ENCODE data around the gene SLC5A10.
"Not testable (repeated sequence)": the region's sequence is repeated elsewhere in the genome, so short reads cannot be mapped to it uniquely, and the experiment has no call there.

The SLC5A10 gene

DNA sequence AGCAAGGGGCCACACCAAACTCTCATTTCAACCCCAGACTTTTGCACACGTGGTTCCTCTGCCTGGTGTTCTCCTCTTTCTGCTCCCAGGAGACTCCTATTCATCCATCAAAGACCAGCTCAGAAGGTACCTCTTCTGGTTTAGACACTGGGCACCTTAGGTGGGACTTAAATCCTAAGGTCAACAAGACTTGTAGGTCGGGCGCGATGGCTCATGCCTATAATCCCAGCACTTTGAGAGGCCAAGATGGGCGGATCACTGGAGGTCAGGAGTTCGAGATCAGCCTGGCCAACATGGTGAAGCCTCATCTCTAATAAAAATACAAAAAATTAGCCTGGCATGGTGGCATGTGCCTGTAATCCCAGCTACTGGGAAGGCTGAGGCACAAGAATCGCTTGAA, 95.5 kb downstream of the SLC5A10 start:
- not testable (repeated sequence) for DNase-seq

DNA sequence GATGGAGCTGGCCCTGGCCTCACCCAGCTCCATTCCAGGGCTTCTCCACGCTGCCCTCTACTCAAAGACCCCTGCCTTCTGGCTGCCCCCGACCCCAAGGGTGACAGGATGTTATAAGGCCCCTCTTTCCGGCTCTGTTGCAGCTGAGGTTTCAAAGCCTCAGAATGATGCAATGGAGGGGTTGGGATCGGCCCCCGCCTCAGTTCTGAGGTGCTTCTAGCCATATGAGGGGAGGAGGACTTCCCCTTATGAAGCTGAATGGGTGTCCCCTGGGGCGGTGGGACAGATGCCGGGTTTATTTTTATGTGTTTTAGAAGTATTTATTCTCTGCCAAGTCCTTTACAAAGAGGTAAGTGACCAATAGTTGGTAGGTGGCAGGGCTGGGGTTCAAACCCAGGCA, 96.9 kb downstream of the SLC5A10 start:
- DNase-seq = not testable (repeated sequence)

DNA sequence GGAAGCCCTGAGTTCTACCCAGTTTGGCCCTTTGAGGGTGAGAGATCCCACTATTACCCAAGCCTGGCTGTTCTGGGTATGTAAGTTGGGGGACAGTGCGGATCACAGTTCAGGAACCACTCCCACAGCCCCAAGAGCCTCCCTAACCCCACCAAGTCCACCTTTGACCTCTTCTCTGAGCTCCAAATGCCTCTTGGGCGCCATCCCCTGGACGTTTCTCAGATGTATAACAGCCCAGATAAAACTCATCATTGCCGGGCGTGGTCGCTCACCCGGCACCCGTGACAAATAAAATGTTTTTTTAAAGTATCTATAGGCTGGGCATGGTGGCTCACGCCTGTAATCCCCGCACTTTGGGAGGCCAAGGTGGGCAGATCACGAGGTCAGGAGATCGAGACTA, 103.5 kb downstream of the SLC5A10 start:
- not testable (repeated sequence) for DNase-seq

DNA sequence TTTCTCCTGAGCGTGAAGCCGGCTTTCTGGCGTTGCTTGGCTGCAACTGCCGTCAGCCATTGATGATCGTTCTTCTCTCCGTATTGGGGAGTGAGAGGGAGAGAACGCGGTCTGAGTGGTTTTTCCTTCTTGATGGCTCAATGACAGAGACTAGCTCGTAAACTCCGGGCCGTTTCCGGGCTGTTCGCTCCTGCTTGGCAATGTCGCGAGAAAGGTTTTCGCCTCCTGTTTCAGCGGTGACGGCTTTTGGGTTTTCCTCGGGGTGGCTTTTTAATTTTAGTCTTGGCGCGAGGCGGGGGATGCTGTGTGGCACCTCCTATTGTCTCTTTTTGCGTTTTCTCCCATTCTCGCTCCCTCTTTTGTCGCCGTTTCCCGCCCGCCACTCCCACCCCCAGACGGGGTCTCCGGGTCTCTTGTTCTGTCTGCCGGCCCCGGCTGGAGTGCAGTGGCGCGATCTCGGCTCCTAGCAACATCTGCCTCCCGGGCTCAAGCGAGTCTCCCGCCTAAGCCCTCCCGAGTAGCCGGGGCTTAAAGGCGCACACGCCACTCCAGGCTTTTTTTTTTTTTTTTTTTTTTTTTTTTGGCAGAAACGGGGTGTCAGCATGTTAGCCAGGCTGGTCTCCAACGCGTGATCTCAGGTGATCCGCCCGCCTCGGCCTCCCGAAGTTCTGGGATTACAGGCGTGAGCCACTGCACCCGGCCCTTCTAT, 110.2 kb downstream of the SLC5A10 start:
- not testable (repeated sequence) for DNase-seq

DNA sequence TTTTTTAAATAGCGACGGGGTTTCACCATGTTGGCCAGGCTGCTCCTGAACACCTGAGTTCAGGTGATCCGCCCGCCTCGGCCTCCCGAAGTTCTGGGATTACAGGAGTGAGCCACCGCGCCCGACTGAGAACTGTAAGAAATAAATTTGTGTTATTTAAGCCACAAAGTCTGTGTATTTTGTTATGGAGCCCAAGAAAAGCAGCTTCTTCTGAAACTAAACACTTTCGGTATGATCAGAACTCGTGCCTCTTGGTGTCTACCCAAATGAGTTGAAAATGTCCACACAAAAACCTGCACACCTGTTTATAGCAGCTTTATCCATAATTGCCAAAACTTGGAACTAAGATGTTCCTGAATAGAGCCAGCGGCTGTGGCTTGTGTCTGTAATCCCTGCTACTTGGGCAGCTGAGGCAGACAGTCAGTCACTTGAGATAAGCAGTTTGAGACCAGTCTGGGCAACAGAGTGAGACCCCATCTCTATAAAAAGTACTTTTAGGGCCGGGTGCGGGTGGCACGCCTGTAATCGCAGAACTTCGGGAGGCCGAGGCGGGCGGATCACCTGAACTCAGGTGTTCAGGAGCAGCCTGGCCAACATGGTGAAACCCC, 110.9 kb downstream of the SLC5A10 start:
- not testable (repeated sequence) for DNase-seq

DNA sequence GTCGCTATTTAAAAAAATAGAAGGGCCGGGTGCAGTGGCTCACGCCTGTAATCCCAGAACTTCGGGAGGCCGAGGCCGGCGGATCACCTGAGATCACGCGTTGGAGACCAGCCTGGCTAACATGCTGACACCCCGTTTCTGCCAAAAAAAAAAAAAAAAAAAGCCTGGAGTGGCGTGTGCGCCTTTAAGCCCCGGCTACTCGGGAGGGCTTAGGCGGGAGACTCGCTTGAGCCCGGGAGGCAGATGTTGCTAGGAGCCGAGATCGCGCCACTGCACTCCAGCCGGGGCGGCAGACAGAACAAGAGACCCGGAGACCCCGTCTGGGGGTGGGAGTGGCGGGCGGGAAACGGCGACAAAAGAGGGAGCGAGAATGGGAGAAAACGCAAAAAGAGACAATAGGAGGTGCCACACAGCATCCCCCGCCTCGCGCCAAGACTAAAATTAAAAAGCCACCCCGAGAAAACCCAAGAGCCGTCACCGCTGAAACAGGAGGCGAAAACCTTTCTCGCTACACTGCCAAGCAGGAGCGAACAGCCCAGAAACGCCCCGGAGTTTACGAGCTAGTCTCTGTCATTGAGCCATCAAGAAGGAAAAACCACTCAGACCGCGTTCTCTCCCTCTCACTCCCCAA, 111.5 kb downstream of the SLC5A10 start:
- not testable (repeated sequence) for DNase-seq

DNA sequence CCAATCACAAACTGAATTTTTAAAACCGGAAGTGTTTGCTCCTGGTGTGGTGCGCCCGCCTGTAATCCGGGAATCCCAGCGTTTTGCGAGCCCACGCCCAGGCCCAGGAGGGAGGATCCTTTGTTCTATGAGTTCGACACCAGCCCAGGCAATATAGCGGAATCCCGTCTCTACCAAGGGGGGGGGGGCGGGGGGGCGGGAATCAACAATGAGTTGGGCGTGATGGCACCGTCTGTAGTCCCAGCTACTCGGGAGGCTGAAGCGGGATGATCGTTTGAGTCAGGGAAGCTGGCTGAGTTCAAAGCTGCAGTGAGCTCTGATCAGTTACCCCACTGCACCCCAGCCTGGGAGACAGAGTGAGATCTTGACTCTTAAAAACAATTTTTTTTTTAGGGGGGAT, 112.4 kb downstream of the SLC5A10 start:
- DNase-seq = not testable (repeated sequence)

DNA sequence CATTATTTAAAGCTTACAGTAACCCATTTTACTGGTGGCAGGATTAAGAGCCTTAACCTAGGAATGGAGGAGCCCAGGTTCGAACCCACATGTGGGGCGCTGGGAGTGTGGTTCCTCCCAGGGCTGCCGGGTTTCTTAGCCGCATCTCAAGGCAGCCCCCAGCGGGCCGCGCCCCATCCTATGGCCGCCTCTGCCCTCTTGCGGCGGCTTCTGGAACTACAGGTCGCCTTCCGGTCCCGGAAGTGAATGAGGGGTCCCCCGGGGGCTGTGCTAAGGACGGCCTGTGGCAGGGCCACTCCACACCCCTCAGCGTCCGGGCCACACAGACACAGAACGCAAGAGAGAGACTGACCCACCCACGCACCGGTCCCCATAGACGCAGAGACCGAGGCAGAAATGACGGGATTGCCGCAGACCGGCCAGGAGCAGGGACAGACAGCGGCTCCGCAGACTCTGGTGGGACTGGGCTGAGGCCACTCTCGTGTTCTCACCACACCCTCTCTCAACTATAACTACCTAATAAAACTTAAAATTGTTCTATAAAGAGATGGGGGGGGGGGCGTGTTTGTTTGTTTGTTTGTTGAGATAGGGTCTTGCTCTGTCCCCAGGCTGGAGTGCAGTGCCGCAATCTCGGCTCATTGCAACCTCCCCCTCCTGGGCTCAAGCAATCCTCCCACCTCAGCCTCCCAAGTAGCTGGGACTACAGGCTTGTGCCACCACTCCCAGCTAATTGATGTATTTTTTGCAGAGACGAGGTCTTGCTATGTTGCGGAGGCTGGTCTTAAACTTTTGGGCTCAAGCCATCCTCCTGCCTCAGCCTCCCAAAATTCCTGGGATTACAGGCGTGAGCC, 118.6 kb downstream of the SLC5A10 start:
- DNase-seq = not testable (repeated sequence)
